HCT116 (cell line): ENCODE results near the gene F13A1. TPM values are rescaled to one million over a fixed set of nuclear protein-coding genes. Genes with fewer than 3 reads are reported as not detected.

Experiments used
- ATAC-seq: fragments of 200-7000 bp; cut with Tn5 transposase; 2 replicates; pipeline ENCODE4 v1.9.1; 2020; ENCODE audit warnings: mild to moderate bottlenecking, moderate library complexity
- BruUV-seq: library from RNA; stranded (reverse); fragments of 400-500 nt; replicated peaks from 2 replicates; lab custom pipeline; 2021; lab: Mats Ljungman, UMichigan
- CTCF ChIA-PET: fragments of 300-600 bp; sonication (Branson Sonifier 250); formaldehyde crosslinking; loops from one replicate; lab custom pipeline; 2021; ENCODE audit warnings: antibody characterized with exemption; lab: Charles Lee
- POLR2A ChIA-PET: fragments of 300-600, 350-600 bp; sonication (Branson Sonifier 250); formaldehyde crosslinking; loops from one replicate; lab custom pipeline; 2021; ENCODE audit warnings: antibody characterized with exemption; lab: Charles Lee
- RAD21 ChIA-PET, 2 experiments: fragments of 300-600 bp; sonication (Branson Sonifier 250); formaldehyde crosslinking; loops; one replicate each; lab custom pipeline; 2023; ENCODE audit warnings: low total read pairs in 2 of 2; ENCODE audit not compliant: uncharacterized antibody in 2 of 2, unreplicated experiment in 2 of 2, low non-redundant PET in 1 of 2; lab: Charles Lee
- DNase-seq: peaks from one replicate; pipeline ENCODE4 v3.0.0-alpha.2; 2010; ENCODE audit warnings: low read depth, low spot score
- H2AFZ ChIP-seq: fragments of 200-600 bp; shearing (Covaris generic), sonication (generic); 2 replicates; pipeline ENCODE4 v1.6.1; 2017; ENCODE audit warnings: low read depth, mixed run types, mixed read lengths, antibody characterized with exemption, low read length; ENCODE audit not compliant: poor library complexity, severe bottlenecking
- H3K27ac ChIP-seq: 2 replicates; pipeline ENCODE4 v1.5.1; 2012; ENCODE audit warnings: low read depth, low read length
- H3K27me3 ChIP-seq: fragments of 200-600 bp; sonication (generic); 2 replicates; pipeline ENCODE4 v1.6.1; 2016; ENCODE audit warnings: mixed run types, low read length, mixed read lengths; ENCODE audit not compliant: insufficient read depth
- H3K36me3 ChIP-seq, 2 experiments: fragments of 200-500 bp in 1 of 2; fragments of 200-600 bp in 1 of 2; sonication (Bioruptor generic) in 1 of 2; sonication (generic) in 1 of 2; 2 replicates each; pipeline versions ENCODE4 v1.5.1 to v1.6.1; 2014 to 2016; ENCODE audit warnings: low read length in 2 of 2, inconsistent platforms in 1 of 2, mixed read lengths in 1 of 2, mixed run types in 1 of 2; ENCODE audit not compliant: insufficient read depth in 2 of 2, control insufficient read depth in 1 of 2
- H3K4me1 ChIP-seq, 2 experiments: fragments of 200-600 bp in 1 of 2; sonication (generic) in 1 of 2; 2 replicates each; pipeline versions ENCODE4 v1.5.1 to v1.6.1; 2012 to 2017; ENCODE audit warnings: low read length in 2 of 2, inconsistent platforms in 1 of 2, mild to moderate bottlenecking in 1 of 2, mixed read lengths in 1 of 2, mixed run types in 1 of 2, moderate library complexity in 1 of 2; ENCODE audit not compliant: insufficient read depth in 2 of 2, control insufficient read depth in 1 of 2
- H3K4me2 ChIP-seq: fragments of 200-600 bp; sonication (generic); 2 replicates; pipeline ENCODE4 v1.6.1; 2017; ENCODE audit warnings: mixed run types, low read length, mixed read lengths
- H3K4me3 ChIP-seq, 2 experiments: fragments of 200-600 bp in 1 of 2; sonication (generic) in 1 of 2; replicated peaks in 1 of 2; 2 replicates each; pipeline ENCODE4 v1.5.1; 2011 to 2016; ENCODE audit warnings: low read length in 2 of 2, control low read depth in 1 of 2, low read depth in 1 of 2, mild to moderate bottlenecking in 1 of 2, mixed read lengths in 1 of 2, mixed run types in 1 of 2
- H3K79me2 ChIP-seq: fragments of 200-600 bp; sonication (generic); 2 replicates; pipeline ENCODE4 v1.6.1; 2017; ENCODE audit warnings: mild to moderate bottlenecking, mixed run types, low read length, moderate library complexity, mixed read lengths; ENCODE audit not compliant: insufficient read depth
- H3K9ac ChIP-seq: fragments of 200-600 bp; sonication (generic); 2 replicates; pipeline ENCODE4 v1.6.1; 2016; ENCODE audit warnings: low read length, mixed read lengths
- H3K9me2 ChIP-seq: fragments of 200-600 bp; sonication (generic), shearing (Covaris generic); 2 replicates; pipeline ENCODE4 v1.6.1; 2017; ENCODE audit warnings: mixed run types, mild to moderate bottlenecking, moderate library complexity; ENCODE audit not compliant: insufficient read depth
- H3K9me3 ChIP-seq, 2 experiments: fragments of 200-500 bp in 1 of 2; fragments of 200-600 bp in 1 of 2; sonication (Bioruptor generic) in 1 of 2; sonication (generic) in 1 of 2; 2 replicates each; pipeline ENCODE4 v1.6.1; 2014 to 2017; ENCODE audit warnings: low read length in 2 of 2, mixed read lengths in 2 of 2, inconsistent platforms in 1 of 2, low read depth in 1 of 2, mild to moderate bottlenecking in 1 of 2, mixed run types in 1 of 2, moderate library complexity in 1 of 2; ENCODE audit not compliant: control insufficient read depth in 1 of 2, insufficient read depth in 1 of 2
- H4K20me1 ChIP-seq: fragments of 200-600 bp; sonication (generic), shearing (Covaris generic); 2 replicates; pipeline ENCODE4 v1.6.1; 2017; ENCODE audit warnings: mixed run types, mild to moderate bottlenecking, moderate library complexity; ENCODE audit not compliant: insufficient read depth
- CBX3 ChIP-seq: IDR thresholded peaks from 2 replicates; pipeline ENCODE4 v1.6.1; 2012; ENCODE audit warnings: low read depth
- CEBPB ChIP-seq: IDR thresholded peaks from 2 replicates; pipeline ENCODE4 v1.6.1; 2012; ENCODE audit warnings: low read depth
- EGR1 ChIP-seq: IDR thresholded peaks from 2 replicates; pipeline ENCODE4 v1.6.1; 2012; ENCODE audit warnings: low read depth
- EZH2phosphoT487 ChIP-seq: fragments of 200-600 bp; IDR thresholded peaks from 2 replicates; pipeline ENCODE4 v1.6.1; 2018; ENCODE audit warnings: antibody characterized with exemption, borderline replicate concordance
- FOSL1 ChIP-seq: IDR thresholded peaks from 2 replicates; pipeline ENCODE4 v1.6.1; 2012; ENCODE audit warnings: low read depth
- JUND ChIP-seq: IDR thresholded peaks from 2 replicates; pipeline ENCODE4 v1.6.1; 2012
- MAX ChIP-seq: IDR thresholded peaks from 2 replicates; pipeline ENCODE4 v1.6.1; 2012
- POLR2A ChIP-seq: IDR thresholded peaks from 2 replicates; pipeline ENCODE4 v1.7.0; 2011; ENCODE audit warnings: borderline replicate concordance; ENCODE audit not compliant: insufficient read depth, insufficient read length; ENCODE audit errors: extremely low read depth
- POLR2AphosphoS5 ChIP-seq: IDR thresholded peaks from 2 replicates; pipeline ENCODE4 v1.6.1; 2011; ENCODE audit warnings: mild to moderate bottlenecking, low read depth, low read length, moderate library complexity
- RAD21 ChIP-seq: IDR thresholded peaks from 2 replicates; pipeline ENCODE4 v1.6.1; 2012; ENCODE audit warnings: low read depth, mild to moderate bottlenecking
- REST ChIP-seq: IDR thresholded peaks from 2 replicates; pipeline ENCODE4 v1.6.1; 2012; ENCODE audit warnings: low read depth
- SIN3A ChIP-seq: IDR thresholded peaks from 2 replicates; pipeline ENCODE4 v1.6.1; 2012; ENCODE audit warnings: low read depth
- SP1 ChIP-seq: IDR thresholded peaks from 2 replicates; pipeline ENCODE4 v1.6.1; 2012; ENCODE audit warnings: low read depth
- SRF ChIP-seq: IDR thresholded peaks from 2 replicates; pipeline ENCODE4 v1.6.1; 2012; ENCODE audit warnings: low read depth
- TCF7L2 ChIP-seq: IDR thresholded peaks from 2 replicates; pipeline ENCODE4 v1.7.0; 2011; ENCODE audit warnings: borderline replicate concordance, inconsistent platforms; ENCODE audit not compliant: insufficient read depth, insufficient read length; ENCODE audit errors: extremely low read depth
- ZBTB33 ChIP-seq: IDR thresholded peaks from 2 replicates; pipeline ENCODE4 v1.6.1; 2011; ENCODE audit warnings: mild to moderate bottlenecking, low read length, moderate library complexity; ENCODE audit not compliant: insufficient replicate concordance; ENCODE audit errors: extremely low read depth
- ZNF274 ChIP-seq: fragments of 200-500 bp; sonication (Bioruptor generic); IDR thresholded peaks from 2 replicates; pipeline ENCODE4 v1.6.1; 2014; ENCODE audit warnings: mild to moderate bottlenecking, low read depth, low read length, inconsistent platforms
- intact Hi-C: fragments of 100-400 bp; cut with micrococcal nuclease; formaldehyde crosslinking; loops from 2 replicates; pipeline ENCODE4 v1.10.0; 2022
- total RNA-seq: library from RNA; stranded (reverse); gene quantifications from one replicate; pipeline ENCODE4 v1.2.1, GENCODE V29; 2021; ENCODE audit not compliant: unreplicated experiment

The F13A1 gene
- total RNA-seq, 1 experiment from 2014 or later = 0.34 TPM

GRCh38 chr6:6202886-6203285, 117.6 kb downstream of the F13A1 start:
- BruUV-seq = no TSS peak
- POLR2A ChIA-PET = no interaction called here
- CTCF ChIA-PET = no interaction called here
- H3K9ac ChIP-seq = no peak overlapping the region
- no peak overlapping the region for H3K4me2 ChIP-seq
- no peaks in the 10 kb centered on the region for H3K9me3 ChIP-seq
- H3K27me3 ChIP-seq = peaks cover 19% of the 10 kb centered on the region; the same call in 1 of the 2 replicates
- no peaks in the 10 kb centered on the region for H3K4me1 ChIP-seq
- no peaks in the 10 kb centered on the region for H3K36me3 ChIP-seq
- no peak overlapping the region for H3K27ac ChIP-seq
- H3K79me2 ChIP-seq = no peaks in the 10 kb centered on the region
- H4K20me1 ChIP-seq = no peaks in the 10 kb centered on the region
- no peak for TF ChIP-seq POLR2A
- no peak for TF ChIP-seq SP1
- no peak for TF ChIP-seq MAX
- no peak for TF ChIP-seq RAD21
- no peak for TF ChIP-seq EGR1
- no peak for TF ChIP-seq SRF
- TF ChIP-seq FOSL1 = no peak
- TF ChIP-seq ZNF274 = no peak
- no peak for TF ChIP-seq EZH2phosphoT487
- no peak for TF ChIP-seq SIN3A
- TF ChIP-seq ZBTB33 = no peak
- no peak for TF ChIP-seq CEBPB
- no peak for TF ChIP-seq TCF7L2
- no peak for TF ChIP-seq REST
- no peak for TF ChIP-seq POLR2AphosphoS5
- no peak for TF ChIP-seq JUND
- TF ChIP-seq CBX3 = no peak
- no peaks in the 10 kb centered on the region for H3K9me2 ChIP-seq
- H3K4me3 ChIP-seq = no peak overlapping the region
- ATAC-seq = no peak
- DNase-seq = no peak
- no peak overlapping the region for H2AFZ ChIP-seq
- intact Hi-C loops = no loop called here
- RAD21 ChIA-PET = no interaction called here
